Hair follicular keratinocyte (primary cell): ENCODE data around the gene CYP2S1. TPM values are rescaled to one million over a fixed set of nuclear protein-coding genes. Genes with fewer than 3 reads are reported as not detected.

ENCODE experiments used
- total RNA-seq: library from RNA; depleted of rRNA; stranded (reverse); fragments of >200 nt; gene quantifications from 2 replicates; pipeline ENCODE4 v1.2.3, GENCODE V29; 2015

The CYP2S1 gene
- total RNA-seq, result 6.8 and 7.8 TPM in 2 replicates

GRCh38 chr19:41192574-41193429 lies at the start of gene CYP2S1:
Gene CYP2S1 (plus strand): TSS chr19:41193219. CDS start chr19:41193265, 46 bp downstream.

GRCh38 chr19:41218615-41219507 lies 25.8 kb downstream of the CYP2S1 start, which contains the start of gene AXL:
Gene AXL (plus strand): TSS chr19:41219223. CDS start chr19:41219393, 170 bp downstream.

Other genes starting within 250 kb of the CYP2S1 start
- gene CYP2B6, start 201.9 kb upstream of the CYP2S1 start, total RNA-seq, result not detected in 2 replicates
- gene CYP2A13, start 104.8 kb upstream of the CYP2S1 start, total RNA-seq, result not detected in 2 replicates
- not detected in 2 replicates for gene CYP2F1, start 78.8 kb upstream of the CYP2S1 start, total RNA-seq
- 66.6 and 94.9 TPM in 2 replicates for gene AXL, start 26.0 kb downstream of the CYP2S1 start, total RNA-seq
- 88.9 and 118 TPM in 2 replicates for gene HNRNPUL1, start 71.2 kb downstream of the CYP2S1 start, total RNA-seq
- gene CCDC97, start 117.0 kb downstream of the CYP2S1 start, total RNA-seq, result 7.7 and 8.1 TPM in 2 replicates
- gene TGFB1, start 160.7 kb downstream of the CYP2S1 start, total RNA-seq, result 17.8 and 24.1 TPM in 2 replicates
- 6.5 and 7.0 TPM in 2 replicates for gene B9D2, start 170.9 kb downstream of the CYP2S1 start, total RNA-seq
- gene TMEM91, start 183.3 kb downstream of the CYP2S1 start, total RNA-seq, result 8.2 and 12.5 TPM in 2 replicates
- 30.5 and 45.2 TPM in 2 replicates for gene EXOSC5, start 204.1 kb downstream of the CYP2S1 start, total RNA-seq
- gene BCKDHA, start 204.6 kb downstream of the CYP2S1 start, total RNA-seq, result 41.0 and 57.4 TPM in 2 replicates
- gene B3GNT8, start 234.2 kb downstream of the CYP2S1 start, total RNA-seq, result 6.3 and 9.4 TPM in 2 replicates
- 53.7 and 76.6 TPM in 2 replicates for gene DMAC2, start 246.7 kb downstream of the CYP2S1 start, total RNA-seq
- not detected in 2 replicates for gene ERICH4, start 249.9 kb downstream of the CYP2S1 start, total RNA-seq